HL-60/S4 treated with phorbol 12-myristate 13-acetate at 8.2 ng/mL for 4 days and 3 days (cell line): ENCODE data around the gene SGCD.
"Not testable (repeated sequence)": the region's sequence is repeated elsewhere in the genome, so short reads cannot be mapped to it uniquely, and the experiment has no call there.

ENCODE experiments used
- in situ Hi-C: fragments of 300-500 bp; cut with MboI; formaldehyde crosslinking; loops from 2 replicates; pipeline ENCODE4 v1.15.0; 2022; ENCODE audit warnings: low sequenced_read_pairs

Gene SGCD

GRCh38 chr5:156552855-156553358, 225.9 kb downstream of the SGCD start:
- in situ Hi-C loops: no loop called here

DNA sequence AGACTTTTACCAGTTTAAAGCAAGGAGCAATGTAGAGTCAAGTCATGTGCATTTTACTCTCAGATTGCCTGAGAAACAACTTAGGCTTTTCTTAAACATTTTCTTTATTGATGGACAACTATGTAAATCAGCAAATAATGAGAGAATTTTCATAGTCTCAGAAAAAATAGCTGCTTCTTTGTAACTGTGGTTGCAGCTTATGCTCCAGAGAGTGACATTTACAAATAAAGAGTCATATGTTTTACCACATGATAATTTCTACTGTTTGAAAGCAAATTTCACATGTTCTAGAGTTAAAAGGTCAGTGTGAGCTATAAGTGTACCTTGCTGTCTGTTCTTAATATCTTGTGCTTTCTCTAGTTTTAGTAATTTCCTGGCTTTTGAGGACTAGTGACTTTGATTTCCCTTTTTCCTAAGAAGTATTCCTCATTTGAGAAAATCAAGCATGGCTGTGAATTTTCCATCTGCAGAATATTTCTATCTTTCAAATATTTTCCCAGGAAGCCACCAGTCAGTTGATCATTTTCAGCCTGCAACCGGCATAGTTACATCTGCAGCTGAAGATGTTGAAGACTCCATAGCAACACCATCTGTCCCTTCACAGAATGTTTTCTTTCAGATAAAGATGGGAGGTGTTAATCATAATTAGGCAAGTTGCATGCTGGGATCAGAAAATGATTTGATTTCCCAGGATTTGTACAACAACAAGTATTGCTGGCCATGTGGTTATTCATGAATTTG, 229.9 kb downstream of the SGCD start:
- in situ Hi-C loops: no loop called here

DNA sequence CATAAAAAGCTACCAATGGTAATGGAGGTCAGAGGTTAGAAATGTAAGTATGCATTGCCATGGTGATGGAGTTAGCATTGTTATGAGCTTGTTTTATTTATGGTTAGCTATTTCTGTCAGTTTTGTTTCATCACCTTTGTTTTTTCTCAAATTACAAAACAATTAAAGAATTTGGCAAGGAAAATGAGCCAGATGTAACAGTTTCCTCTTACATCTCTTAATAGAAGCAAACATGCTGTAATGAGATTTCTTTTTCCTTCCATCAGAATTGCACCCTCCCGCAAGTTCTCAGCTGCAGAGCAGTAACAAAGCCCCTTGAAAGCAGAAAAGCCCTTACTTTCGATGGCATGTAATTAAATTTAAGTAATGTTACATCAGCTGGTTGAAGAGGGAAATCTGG, 233.0 kb downstream of the SGCD start:
- in situ Hi-C loops: no loop called here

DNA sequence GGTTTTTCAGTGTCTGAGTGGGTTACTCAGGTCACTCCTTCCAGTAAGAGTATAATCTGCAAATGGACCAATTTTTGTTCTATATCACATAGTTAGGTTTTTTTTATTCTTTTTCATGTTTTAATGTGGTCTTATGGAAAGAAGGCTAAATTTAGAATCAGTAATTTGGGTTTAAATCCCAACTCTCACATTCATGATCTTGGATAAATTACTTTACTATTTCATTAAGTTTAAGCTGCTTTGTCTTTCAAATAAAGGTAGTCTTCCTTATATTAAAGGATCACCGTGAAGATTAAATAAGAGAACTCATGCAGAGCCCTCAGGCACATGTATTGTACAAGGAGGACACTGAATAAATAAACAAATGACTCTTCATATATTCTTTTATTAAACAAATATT, 234.7 kb downstream of the SGCD start:
- in situ Hi-C loops: no loop called here

DNA sequence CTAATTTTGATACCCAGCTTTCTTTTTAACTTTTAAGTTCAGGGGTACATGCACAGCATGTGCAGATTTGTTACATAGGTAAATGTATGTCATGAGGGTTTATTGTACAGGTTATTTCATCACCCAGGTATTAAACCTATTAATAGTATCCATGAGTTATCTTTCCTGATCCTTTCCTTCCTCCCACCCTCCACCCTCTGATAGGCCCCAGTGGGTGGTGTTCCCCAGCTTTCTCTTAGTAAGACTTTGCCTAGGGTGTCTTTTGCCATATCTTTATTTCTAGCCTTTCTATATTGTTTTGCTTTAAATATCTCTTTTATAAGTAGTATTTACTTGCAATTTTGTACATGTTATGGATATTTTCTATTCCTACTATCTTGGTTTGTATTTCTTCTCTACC, 243.7 kb downstream of the SGCD start:
- in situ Hi-C loops: no loop called here

DNA sequence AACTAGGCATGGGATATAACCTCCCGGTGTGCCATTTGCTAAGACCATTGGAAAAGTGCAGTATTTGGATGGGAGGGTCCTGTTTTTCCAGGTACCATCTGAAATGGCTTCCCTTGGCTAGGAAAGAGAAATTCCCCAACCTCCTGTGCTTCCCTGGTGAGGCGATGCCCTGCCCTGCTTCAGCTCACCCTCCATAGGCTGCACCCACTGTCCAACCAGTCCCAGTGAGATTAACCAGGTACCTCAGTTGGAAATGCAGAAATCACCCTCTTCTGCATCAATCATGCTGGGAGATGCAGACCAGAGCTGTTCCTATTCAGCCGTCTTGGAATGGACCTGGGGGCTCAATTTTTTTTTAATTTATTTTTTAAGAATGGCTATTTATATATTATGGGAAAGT, 254.8 kb downstream of the SGCD start:
- in situ Hi-C loops: no loop called here

- in situ Hi-C loops: no loop called here
These were observed 255.2 kb downstream of the SGCD start for GRCh38 chr5:156582193-156582598.

GRCh38 chr5:156584871-156585270, 257.9 kb downstream of the SGCD start:
- in situ Hi-C loops: no loop called here

GRCh38 chr5:156585999-156586398, 259.0 kb downstream of the SGCD start:
- in situ Hi-C loops: no loop called here

GRCh38 chr5:156587012-156587411, 260.0 kb downstream of the SGCD start:
- in situ Hi-C loops: no loop called here

DNA sequence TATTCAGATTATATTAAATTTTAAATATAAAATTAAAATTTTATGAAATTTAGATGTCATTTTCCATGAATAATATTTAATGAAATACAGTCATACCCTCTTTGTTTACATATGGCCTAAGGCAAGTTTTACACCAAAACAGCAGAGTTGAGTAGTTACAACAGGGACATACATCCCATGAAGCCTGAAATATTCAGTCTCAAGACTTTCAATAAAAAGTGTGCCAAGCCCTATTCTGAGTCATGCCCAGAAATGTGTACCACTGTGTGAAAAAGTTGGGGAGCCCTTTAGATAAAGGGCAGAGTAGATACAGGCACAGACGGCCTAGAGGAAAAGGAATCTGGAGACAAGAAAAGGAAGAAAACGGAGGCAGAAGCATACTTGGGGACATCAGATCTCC, 261.3 kb downstream of the SGCD start:
- in situ Hi-C loops: no loop called here

DNA sequence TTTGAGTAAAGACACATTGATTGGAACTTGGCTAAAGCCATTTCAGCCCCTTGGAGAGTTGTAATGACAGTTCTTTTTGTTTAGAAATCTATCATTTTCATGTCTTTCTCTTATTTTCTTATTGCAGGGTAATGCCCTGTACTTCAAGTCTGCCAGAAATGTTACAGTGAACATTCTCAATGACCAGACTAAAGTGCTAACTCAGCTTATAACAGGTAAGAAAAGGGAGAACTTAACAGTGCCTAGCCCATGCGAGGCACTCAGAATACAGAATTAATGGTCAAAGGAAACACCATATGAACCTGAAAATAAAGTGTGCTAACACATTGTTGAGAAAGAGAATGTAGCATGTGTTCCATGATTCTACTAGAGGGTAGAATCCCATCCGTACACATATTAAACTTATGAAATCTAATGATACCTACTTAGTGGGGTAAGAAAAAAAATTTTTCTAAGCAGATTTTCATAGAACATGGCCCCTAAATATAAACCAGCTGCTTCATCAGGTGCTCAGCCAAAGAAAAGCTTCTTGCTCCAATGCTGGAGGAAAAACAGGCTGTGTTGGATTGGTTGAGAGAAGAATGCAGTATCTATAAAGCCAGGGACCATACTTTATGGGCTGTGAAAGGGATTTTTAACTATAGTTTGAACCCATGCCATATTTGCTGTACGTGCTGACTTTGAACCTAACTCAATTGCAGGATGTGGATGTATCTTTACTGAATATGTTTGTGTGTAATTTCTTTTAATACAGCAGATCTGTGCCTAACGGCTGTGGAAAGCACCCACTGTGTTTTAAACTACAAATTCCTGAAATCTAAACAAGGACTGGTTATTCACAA, 262.4 kb downstream of the SGCD start:
- in situ Hi-C loops: no loop called here

- in situ Hi-C loops: no loop called here
These were observed 262.9 kb downstream of the SGCD start for GRCh38 chr5:156589946-156590216.

- in situ Hi-C loops: no loop called here
These were observed 264.0 kb downstream of the SGCD start for GRCh38 chr5:156590978-156591377.

- in situ Hi-C loops: no loop called here
These were observed 264.7 kb downstream of the SGCD start for GRCh38 chr5:156591631-156592030.

GRCh38 chr5:156593546-156593945, 266.6 kb downstream of the SGCD start:
- in situ Hi-C loops: no loop called here

- in situ Hi-C loops: no loop called here
These were observed 267.4 kb downstream of the SGCD start for GRCh38 chr5:156594406-156594805.

DNA sequence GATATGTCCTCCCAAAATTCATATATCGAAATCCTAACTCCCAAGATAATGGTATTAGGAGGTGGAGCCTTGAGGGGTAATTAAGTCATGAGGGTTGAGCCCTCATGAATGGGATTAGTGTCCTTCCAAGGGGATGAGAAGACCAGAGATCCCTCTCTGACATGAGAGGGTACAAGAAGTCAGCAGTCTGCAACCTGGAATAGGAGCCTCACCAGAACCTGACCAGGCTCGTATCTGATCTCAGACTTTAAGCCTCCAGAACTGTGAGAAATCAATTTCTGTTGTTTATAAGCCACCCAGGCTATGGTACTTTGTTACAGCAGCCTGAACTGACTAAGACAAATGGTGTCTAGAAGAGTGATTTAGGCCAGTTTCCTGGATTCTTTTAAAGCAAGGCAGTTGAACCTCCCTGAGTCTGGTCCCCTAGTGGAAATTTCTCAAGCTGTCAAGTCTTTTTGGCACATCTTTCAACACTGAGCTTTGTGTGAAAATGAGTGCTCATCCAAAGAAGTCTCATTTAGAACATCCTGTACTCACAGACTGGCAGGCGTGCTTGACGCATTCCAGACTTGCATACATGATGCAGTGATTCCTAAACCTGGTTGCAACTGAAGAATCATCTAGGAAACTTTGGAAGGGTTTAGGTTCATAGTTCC, 268.3 kb downstream of the SGCD start:
- in situ Hi-C loops: no loop called here

- in situ Hi-C loops: no loop called here
These were observed 270.3 kb downstream of the SGCD start for GRCh38 chr5:156597276-156597675.

GRCh38 chr5:156598964-156599363, 272.0 kb downstream of the SGCD start:
- in situ Hi-C loops: no loop called here

DNA sequence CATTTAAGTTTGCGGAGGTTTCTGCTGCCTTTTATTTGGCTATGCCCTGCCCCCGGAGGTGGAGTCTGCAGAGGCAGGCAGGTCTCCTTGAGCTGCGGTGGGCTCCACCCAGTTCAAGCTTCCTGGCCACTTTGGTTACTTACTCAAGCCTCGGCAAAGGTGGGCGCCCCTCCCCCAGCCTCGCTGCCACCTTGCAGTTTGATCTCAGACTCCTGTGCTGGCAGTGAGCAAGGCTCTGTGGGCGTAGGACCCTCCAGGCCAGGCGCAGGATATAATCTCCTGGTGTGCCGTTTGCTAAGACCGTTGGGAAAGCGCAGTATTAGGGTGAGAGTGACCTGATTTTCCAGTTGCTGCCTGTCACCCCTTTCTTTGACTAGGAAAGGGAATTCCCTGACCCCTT, 283.6 kb downstream of the SGCD start:
- in situ Hi-C loops: not testable (repeated sequence)

- in situ Hi-C loops: no loop called here
These were observed 288.9 kb downstream of the SGCD start for GRCh38 chr5:156615901-156616300.
